HepG2 (cell line): ENCODE results near the gene RAB42. TPM values are rescaled to one million over a fixed set of nuclear protein-coding genes. Genes with fewer than 3 reads are reported as not detected.

Experiments used
- CREB1 ChIP-seq, 2 experiments: fragments of 450-650 bp in 1 of 2; IDR thresholded peaks; 2 replicates each; pipeline ENCODE4 v1.6.1; 2016 to 2017; ENCODE audit warnings: control low read depth in 1 of 2, mild to moderate bottlenecking in 1 of 2, missing compliant biosample characterization in 1 of 2, missing genetic modification characterization in 1 of 2
- FOSL1 ChIP-seq: sonication (generic); formaldehyde crosslinking; IDR thresholded peaks from 2 replicates; pipeline ENCODE4 v1.9.0; 2021; ENCODE audit warnings: missing genetic modification reagents, borderline replicate concordance
- HIVEP1 ChIP-seq: sonication (generic); formaldehyde crosslinking; IDR thresholded peaks from 2 replicates; pipeline ENCODE4 v1.4.0; 2020; ENCODE audit warnings: mild to moderate bottlenecking, missing genetic modification reagents
- HNRNPH1 ChIP-seq: fragments of 200-400 bp; formaldehyde crosslinking; optimal IDR thresholded peaks from 2 replicates; pipeline ENCODE3; 2017; ENCODE audit warnings: mild to moderate bottlenecking, low read depth, low read length
- MAX ChIP-seq: IDR thresholded peaks from 2 replicates; pipeline ENCODE4 v1.6.1; 2012; ENCODE audit warnings: inconsistent platforms
- POLR2AphosphoS2 ChIP-seq: IDR thresholded peaks from 2 replicates; pipeline ENCODE4 v1.6.1; 2011; ENCODE audit warnings: low read depth, low read length, improper control_type of control experiment
- REPIN1 ChIP-seq: sonication (generic); formaldehyde crosslinking; IDR thresholded peaks from 2 replicates; pipeline ENCODE4 v1.8.0; 2022; ENCODE audit warnings: missing genetic modification reagents, low read depth, mild to moderate bottlenecking, borderline replicate concordance
- SNAPC4 ChIP-seq: sonication (generic); formaldehyde crosslinking; IDR thresholded peaks from 2 replicates; pipeline ENCODE4 v1.4.0; 2020; ENCODE audit warnings: mild to moderate bottlenecking, missing genetic modification reagents
- ZBTB42 ChIP-seq: sonication (generic); formaldehyde crosslinking; IDR thresholded peaks from 2 replicates; pipeline ENCODE4 v1.5.0; 2020; ENCODE audit warnings: mild to moderate bottlenecking, missing genetic modification reagents
- ZMYM2 ChIP-seq: sonication (generic); formaldehyde crosslinking; IDR thresholded peaks from 2 replicates; pipeline ENCODE4 v1.8.0; 2022; ENCODE audit warnings: mild to moderate bottlenecking, missing genetic modification reagents
- ZNF512 ChIP-seq: sonication (generic); formaldehyde crosslinking; IDR thresholded peaks from 2 replicates; pipeline ENCODE4 v1.4.0; 2020; ENCODE audit warnings: mild to moderate bottlenecking, missing genetic modification reagents
- ZNF550 ChIP-seq: sonication (generic); formaldehyde crosslinking; IDR thresholded peaks from 2 replicates; pipeline ENCODE4 v1.4.0; 2020; ENCODE audit warnings: mild to moderate bottlenecking, missing genetic modification reagents, borderline replicate concordance
- ZNF619 ChIP-seq: sonication (generic); formaldehyde crosslinking; IDR thresholded peaks from 2 replicates; pipeline ENCODE4 v1.4.0; 2020; ENCODE audit warnings: mild to moderate bottlenecking, missing genetic modification reagents
- polyA plus RNA-seq, 8 experiments: library from polyadenylated mRNA; depleted of rRNA in 3 of 8; stranded (reverse) in 7 of 8; unstranded in 1 of 8; fragments of >200 nt; fragmentation: Illumina TruSeq in 4 of 8; extraction: Trizol in 4 of 8; gene quantifications; 2 replicates each; pipeline versions ENCODE4 v1.2.1 to v1.2.3, GENCODE V29; 2011 to 2016; ENCODE audit warnings: low read depth in 4 of 8, missing spikeins in 1 of 8, mixed read lengths in 1 of 8; ENCODE audit not compliant: insufficient read depth in 1 of 8
- total RNA-seq, 5 experiments: library from RNA; depleted of rRNA; stranded (reverse); fragments of >200 nt; fragmentation: Illumina TruSeq; extraction: Trizol; gene quantifications; 2 replicates each; pipeline ENCODE4 v1.2.3, GENCODE V29; 2016; ENCODE audit warnings: low read depth in 1 of 5
- TF ChIP-seq, protein P1 (sequence below): sonication (generic); formaldehyde crosslinking; IDR thresholded peaks from 2 replicates; pipeline ENCODE4 v1.4.0; 2020; ENCODE audit warnings: missing genetic modification reagents
- TF ChIP-seq, protein P2 (sequence below): sonication (generic); formaldehyde crosslinking; conservative IDR thresholded peaks from 2 replicates; pipeline ENCODE4 v1.8.0; 2022; ENCODE audit warnings: missing genetic modification reagents

RAB42 gene
- total and polyA plus RNA-seq, 2 of the 13 experiments (the other 11 are each of a cell fraction or from before 2014, with no cell fraction given) = 10.4 to 166 TPM

DNA sequence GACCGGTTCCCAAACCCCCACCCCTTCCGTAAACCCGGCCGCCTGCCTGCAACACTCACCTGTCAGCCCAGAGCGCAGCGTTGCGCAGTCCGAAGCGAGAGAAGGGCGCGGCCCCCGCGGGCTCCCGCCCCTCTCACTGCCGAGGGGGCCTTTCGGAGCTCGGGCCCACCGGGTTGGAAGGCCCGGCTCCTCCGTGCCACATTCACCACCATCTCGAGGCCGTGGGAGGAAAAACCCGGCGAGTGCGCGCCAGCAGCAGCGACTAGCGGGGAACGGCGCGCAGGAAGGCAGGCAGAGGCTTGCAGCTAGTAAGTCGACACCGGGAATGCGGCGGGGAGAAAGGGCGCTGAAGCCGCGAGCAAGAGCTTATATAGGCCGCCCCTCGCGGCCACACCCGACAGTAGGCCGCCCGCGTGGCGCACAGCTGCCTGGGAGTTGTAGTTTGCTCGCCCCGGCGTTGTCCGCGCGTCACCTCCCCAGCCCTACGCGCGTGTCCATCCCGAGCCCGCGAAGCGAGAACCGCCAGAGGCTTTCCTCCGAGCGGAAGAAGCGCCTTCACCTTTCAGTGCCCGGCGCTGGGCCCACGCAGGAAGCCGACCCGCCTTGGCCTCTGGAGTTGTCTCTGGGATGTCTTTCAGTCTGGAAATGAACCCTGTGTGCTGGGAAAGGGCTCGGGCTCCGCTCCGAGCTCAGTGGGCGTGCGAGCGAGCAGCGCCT lies 10.4 kb upstream of the RAB42 start (continued):
- TF ChIP-seq, protein P1, sequence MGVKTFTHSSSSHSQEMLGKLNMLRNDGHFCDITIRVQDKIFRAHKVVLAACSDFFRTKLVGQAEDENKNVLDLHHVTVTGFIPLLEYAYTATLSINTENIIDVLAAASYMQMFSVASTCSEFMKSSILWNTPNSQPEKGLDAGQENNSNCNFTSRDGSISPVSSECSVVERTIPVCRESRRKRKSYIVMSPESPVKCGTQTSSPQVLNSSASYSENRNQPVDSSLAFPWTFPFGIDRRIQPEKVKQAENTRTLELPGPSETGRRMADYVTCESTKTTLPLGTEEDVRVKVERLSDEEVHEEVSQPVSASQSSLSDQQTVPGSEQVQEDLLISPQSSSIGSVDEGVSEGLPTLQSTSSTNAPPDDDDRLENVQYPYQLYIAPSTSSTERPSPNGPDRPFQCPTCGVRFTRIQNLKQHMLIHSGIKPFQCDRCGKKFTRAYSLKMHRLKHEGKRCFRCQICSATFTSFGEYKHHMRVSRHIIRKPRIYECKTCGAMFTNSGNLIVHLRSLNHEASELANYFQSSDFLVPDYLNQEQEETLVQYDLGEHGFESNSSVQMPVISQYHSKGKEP (CRISPR knock-in tag) = peak; percentile 81; the same call in 1 of the 2 replicates
- TF ChIP-seq, protein P2, sequence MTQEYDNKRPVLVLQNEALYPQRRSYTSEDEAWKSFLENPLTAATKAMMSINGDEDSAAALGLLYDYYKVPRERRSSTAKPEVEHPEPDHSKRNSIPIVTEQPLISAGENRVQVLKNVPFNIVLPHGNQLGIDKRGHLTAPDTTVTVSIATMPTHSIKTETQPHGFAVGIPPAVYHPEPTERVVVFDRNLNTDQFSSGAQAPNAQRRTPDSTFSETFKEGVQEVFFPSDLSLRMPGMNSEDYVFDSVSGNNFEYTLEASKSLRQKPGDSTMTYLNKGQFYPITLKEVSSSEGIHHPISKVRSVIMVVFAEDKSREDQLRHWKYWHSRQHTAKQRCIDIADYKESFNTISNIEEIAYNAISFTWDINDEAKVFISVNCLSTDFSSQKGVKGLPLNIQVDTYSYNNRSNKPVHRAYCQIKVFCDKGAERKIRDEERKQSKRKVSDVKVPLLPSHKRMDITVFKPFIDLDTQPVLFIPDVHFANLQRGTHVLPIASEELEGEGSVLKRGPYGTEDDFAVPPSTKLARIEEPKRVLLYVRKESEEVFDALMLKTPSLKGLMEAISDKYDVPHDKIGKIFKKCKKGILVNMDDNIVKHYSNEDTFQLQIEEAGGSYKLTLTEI (CRISPR knock-in tag) = no peak
- TF ChIP-seq CREB1 (IDR thresholded peaks at IDR 0.05) = peak; percentile 80
- TF ChIP-seq CREB1 (CRISPR knock-in tag; IDR thresholded peaks at IDR 0.05) = peak; percentile 89
- no peak for TF ChIP-seq ZMYM2 (CRISPR knock-in tag)
- TF ChIP-seq MAX = peak; percentile 90
- no peak for TF ChIP-seq HNRNPH1
- peak; percentile 94 for TF ChIP-seq SNAPC4 (CRISPR knock-in tag)
- no peak for TF ChIP-seq ZNF550 (CRISPR knock-in tag)
- peak; percentile 96 for TF ChIP-seq POLR2AphosphoS2
- no peak for TF ChIP-seq ZNF512 (CRISPR knock-in tag)
- peak; percentile 60; the same call in 1 of the 2 replicates for TF ChIP-seq ZBTB42 (CRISPR knock-in tag)
- TF ChIP-seq ZNF619 (CRISPR knock-in tag) = peak; percentile 84; the same call in 1 of the 2 replicates
- no peak for TF ChIP-seq FOSL1 (CRISPR knock-in tag)
- peak; percentile 73 for TF ChIP-seq HIVEP1 (CRISPR knock-in tag)
- peak; percentile 89 for TF ChIP-seq REPIN1
